Stimulated activated CD4-positive, alpha-beta T cell treated with anti-CD3 and anti-CD28 coated beads, Interleukin-15, amount 100 ng/mL, for 48 hours (primary cell): ENCODE measurements around the gene ACVRL1.
A peak's percentile ranks its signal among the peaks of the same experiment; 100 is the strongest.

ENCODE experiments used
- DNase-seq, 2 donors: peaks; one replicate each; pipeline ENCODE4 v3.0.0-alpha.2; 2020; ENCODE audit warnings: low read depth in 2 of 2

Gene ACVRL1

DNA sequence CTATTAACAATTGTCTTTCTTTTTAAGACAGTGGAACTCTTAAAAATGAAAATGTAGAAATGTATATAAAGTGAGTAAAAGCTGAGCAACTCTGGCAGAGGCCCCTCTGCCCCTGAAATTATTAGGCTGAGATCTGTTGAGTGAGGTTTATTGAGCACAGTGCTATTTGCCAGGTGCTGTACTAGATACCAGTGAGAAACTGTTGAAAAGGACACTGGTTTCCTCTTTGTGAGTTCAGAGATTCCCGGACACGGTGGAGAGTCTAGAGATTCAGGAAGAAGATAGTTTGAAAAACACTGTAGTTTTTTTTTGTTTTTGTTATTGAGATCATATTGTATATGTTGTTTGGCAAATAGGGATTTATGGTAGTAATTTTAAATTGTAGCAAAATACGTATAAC, 55.4 kb downstream of the ACVRL1 start:
- no peak for DNase-seq

DNA sequence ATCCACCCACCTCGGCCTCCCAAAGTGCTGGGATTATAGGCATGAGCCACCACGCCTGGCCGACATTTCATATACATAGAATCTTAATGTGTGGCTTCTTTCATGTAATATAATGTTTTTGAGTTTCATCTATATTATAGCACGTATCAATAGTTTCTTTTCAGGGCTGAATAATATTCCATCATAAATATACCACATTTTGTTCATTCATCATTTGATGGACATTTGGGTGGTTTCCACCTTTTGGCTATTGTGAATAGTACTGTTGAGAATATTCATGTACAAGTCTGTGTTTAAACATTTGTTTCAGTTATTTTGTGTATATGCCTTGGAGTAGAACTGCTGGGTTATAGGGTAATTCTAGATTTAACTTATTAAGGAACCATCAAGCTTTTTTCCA, 56.2 kb downstream of the ACVRL1 start:
- no peak for DNase-seq

DNA sequence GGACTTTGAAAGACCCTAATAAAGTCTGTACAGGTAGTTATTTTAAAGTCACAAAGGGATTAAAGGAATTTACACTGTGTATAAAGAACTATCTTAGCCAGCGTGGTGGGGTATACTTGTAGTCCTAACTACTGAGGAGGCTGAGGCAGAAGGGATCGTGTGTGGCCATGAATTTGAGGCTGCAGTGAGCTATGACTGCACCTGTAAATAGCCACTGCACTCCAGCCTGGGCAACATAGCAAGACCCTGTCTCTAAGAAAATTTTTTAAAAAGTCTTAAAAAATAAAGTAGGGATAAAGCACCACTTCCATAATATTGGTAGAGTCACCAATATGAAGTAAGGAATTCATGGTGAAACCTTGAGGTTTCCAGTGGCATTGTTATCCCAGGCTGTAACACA, 62.3 kb downstream of the ACVRL1 start:
- DNase-seq, result no peak

DNA sequence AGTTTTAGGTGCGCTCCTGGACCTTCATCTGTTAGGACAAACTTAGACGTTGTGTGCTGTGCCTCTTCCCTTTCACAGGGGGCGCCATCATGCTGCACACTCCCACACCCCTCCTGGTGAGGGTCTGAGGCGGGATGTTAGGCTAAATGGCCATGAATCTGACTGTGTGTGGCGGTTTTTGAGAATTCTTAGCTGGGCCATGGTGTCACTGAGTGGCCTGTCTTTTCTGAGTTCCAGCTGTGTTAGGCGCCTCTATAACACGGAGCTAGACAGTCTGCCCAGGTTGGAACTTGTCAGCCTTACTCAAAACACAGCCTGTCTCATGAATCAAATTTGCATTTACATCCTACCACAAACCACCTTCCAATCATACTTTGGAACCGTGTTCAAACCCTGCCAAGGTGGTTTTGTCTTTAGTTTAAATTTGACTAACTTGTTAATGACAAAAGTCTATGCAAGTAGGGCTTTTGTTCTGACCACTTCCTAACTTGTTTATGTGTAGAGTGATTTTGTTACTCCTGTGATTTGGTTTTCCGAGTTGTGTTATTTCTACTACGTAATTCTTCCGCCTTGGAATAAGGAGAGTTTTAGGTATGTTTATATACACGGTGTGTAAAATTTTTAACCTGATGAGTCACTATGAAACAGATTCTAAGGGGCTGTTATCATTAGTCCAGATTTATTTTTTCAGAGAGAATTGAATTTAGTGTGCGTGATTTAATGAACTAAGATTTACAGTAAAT, 63.8 kb downstream of the ACVRL1 start:
- peak; percentile 35 to 38 for DNase-seq

DNA sequence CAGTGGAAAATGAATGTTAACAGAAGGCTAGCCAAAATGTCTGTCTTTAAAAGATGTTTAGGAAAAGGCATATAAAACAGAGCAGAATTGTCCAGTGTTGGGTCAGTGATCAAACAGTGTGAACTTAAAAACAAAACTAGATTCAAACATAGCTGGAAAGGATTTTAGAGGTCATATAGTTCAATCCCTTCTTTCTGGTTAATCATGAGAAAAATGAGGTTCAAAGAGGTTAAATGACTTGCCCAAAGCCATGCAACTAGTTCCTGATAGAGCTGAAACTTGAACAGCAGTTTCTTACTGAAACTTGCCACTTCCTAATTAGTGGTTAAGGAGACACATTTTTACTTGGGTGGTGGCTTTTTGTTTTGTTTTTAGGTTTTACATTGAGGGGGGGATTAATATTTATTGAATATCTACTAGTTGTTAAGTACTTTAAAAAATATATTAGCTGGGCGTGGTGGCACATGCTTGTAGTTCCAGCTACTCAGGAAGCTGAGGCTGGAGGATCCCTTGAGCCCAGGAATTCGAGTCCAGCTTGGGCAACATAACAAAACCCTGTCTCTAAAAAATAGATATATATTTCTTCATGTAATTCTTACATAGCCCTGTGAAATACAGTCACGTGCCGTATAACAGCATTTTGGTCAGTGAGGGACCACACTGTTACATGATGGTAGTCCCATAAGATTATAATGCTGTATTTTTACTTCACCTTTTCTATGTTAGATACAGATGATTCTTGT, 64.5 kb downstream of the ACVRL1 start:
- no peak for DNase-seq

DNA sequence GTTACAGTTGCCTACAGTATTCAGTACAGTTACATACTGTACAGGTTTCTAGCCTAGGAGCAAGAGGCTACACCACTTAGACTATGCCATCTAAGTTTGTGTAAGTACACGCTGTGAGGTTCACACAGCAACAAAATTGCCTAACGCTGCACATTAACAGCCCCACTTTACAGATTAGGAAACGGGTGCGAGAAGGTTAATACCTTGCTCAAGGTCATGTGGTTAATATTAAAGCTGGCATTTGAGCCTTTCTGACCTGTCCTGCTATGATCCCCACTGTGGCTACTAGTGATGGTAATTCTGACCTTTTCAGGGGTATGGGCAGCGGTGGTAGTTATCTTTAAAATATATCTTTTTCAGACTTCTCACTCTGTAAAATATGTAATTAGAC, 65.1 kb downstream of the ACVRL1 start:
- no peak for DNase-seq

DNA sequence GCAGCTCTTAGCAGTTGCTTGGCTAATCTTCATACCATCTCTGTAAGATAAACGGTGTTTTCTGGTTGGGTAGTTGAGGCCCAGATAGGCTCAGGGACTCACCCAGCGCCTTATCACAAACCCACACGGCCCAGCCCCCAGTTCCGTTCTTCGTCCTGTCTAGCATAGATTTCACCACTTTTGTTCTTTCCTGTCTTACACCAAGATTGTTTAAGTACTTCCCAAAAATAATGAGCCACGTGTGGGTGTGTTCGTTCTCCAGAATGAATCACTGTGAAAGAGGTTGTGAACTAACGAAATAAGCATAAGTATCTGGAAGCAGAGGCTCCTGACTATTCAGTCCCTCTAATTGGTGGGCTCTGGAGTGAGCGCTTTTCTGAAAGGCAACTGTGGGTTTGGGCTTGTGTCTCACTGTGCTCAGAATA, 65.6 kb downstream of the ACVRL1 start:
- DNase-seq, result peak; percentile 40 to 44
